OCI-LY1 (cell line): ENCODE results near the gene LRRC71.

Experiments used
- CTCF ChIP-seq: fragments of 200-600 bp; sonication (generic), shearing (Covaris generic); IDR thresholded peaks from 2 replicates; pipeline ENCODE4 v1.5.1; 2017; ENCODE audit warnings: mild to moderate bottlenecking, antibody characterized with exemption, low read length, moderate library complexity, mixed read lengths
- EZH2 ChIP-seq: fragments of 200-600 bp; sonication (generic), shearing (Covaris generic); IDR thresholded peaks from 2 replicates; pipeline ENCODE4 v1.8.0; 2017; ENCODE audit warnings: borderline replicate concordance, mixed run types, mild to moderate bottlenecking, antibody characterized with exemption, low read length, moderate library complexity, mixed read lengths

GRCh38 chr1:156926175-156926574 lies 5.7 kb downstream of the LRRC71 start:
- TF ChIP-seq CTCF (no peak), EZH2 (no peak)
